Measurements from ENCODE around the gene MAP3K6. TPM values are rescaled to one million over a fixed set of nuclear protein-coding genes. Genes with fewer than 3 reads are reported as not detected.

MAP3K6 gene
- total RNA-seq, 1 experiment from 2014 or later, result 25.1 TPM

GRCh38 chr1:27350663-27351540 is 15.9 kb downstream of the MAP3K6 start:
- Histone ChIP-seq H3K9me2 (ENCODE audit: insufficient read depth) (no peaks in the 10 kb centered on the region), H4K20me1 (ENCODE audit: insufficient read depth) (no peaks in the 10 kb centered on the region), H3F3A (ENCODE audit: insufficient read depth, low read depth) (no peaks in the 10 kb centered on the region), H3K36me3 (ENCODE audit: low read depth) (no peaks in the 10 kb centered on the region), H3K27me3 (ENCODE audit: insufficient read depth, low read depth) (no peaks in the 10 kb centered on the region), H3K4me1 (replicated peaks; ENCODE audit: insufficient read depth) (0 out of 2 replicates have a peak, but pooled peaks cover 4% of the 10 kb centered on the region), H3K9me3 (ENCODE audit: insufficient read depth, low read depth) (no peaks in the 10 kb centered on the region), H3K27ac (no peak overlapping the region), H3K4me2 (no peak overlapping the region), H3K79me2 (ENCODE audit: low read depth) (no peaks in the 10 kb centered on the region), H2AFZ (no peak overlapping the region), H3K4me3 (no peak overlapping the region)
- no TSS peak for BruUV-seq (replicated peaks)
- ChIA-PET CTCF (no interaction called here), POLR2A (ENCODE audit: unreplicated experiment) (no interaction called here)
- intact Hi-C loops (cut with micrococcal nuclease; ENCODE audit: unreplicated experiment), result no loop called here
- DNase-seq, result no peak
- no peak for TF ChIP-seq CTCF (conservative IDR thresholded peaks at IDR 0.05)
- TF ChIP-seq EZH2 (IDR thresholded peaks at IDR 0.05; ENCODE audit: low read depth), result no peak

DNA sequence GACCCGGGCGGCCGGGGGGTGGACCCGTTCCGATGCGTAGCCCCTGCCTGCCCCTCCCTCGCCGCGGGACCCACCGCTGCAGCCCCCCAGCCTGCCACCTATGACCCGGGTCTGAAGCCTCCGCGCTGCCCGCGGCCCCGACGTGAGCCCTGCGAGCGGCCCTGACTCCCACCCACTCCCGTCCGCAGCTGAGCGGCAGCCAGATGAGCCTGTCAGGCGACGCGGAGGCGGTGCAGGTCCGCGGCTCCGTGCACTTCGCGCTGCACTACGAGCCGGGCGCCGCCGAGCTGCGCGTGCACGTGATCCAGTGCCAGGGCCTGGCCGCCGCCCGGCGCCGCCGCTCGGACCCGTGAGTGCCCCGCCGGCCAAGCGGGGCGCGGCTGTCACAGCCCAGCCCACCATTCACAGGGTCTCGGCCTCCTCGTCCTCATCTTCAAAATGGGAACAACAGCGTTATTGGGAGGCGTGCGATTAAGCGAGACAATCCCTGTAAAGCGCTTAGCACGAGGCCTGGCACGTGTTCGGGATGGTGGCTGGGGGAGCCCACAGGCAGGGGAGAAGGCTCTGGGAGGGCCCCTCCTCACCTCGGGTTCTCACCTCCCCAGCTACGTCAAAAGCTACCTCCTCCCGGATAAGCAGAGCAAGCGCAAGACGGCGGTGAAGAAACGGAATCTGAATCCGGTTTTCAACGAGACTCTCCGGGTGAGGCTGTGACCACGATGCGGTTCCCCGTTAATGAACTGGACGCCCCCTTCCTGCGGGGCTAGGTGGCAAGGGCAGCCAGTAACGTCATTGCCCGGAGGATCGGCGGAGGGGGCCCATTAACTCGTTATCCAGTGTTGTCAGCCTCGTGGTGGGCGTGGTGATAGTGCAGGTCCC is 16.7 kb downstream of the MAP3K6 start:
- Histone ChIP-seq H3K9me2 (ENCODE audit: insufficient read depth) (no peaks in the 10 kb centered on the region), H3K4me3 (no peak overlapping the region), H3K79me2 (ENCODE audit: low read depth) (no peaks in the 10 kb centered on the region), H3K4me2 (no peak overlapping the region), H3K4me1 (replicated peaks; ENCODE audit: insufficient read depth) (0 out of 2 replicates have a peak, but pooled peaks cover 4% of the 10 kb centered on the region), H4K20me1 (ENCODE audit: insufficient read depth) (no peaks in the 10 kb centered on the region), H3K9me3 (ENCODE audit: insufficient read depth, low read depth) (no peaks in the 10 kb centered on the region), H3K27me3 (ENCODE audit: insufficient read depth, low read depth) (no peaks in the 10 kb centered on the region), H2AFZ (no peak overlapping the region), H3K36me3 (ENCODE audit: low read depth) (no peaks in the 10 kb centered on the region), H3K27ac (no peak overlapping the region), H3F3A (ENCODE audit: insufficient read depth, low read depth) (no peaks in the 10 kb centered on the region)
- CTCF ChIA-PET, result no interaction called here
- BruUV-seq (replicated peaks), result no TSS peak
- no peak for DNase-seq
- intact Hi-C loops (cut with micrococcal nuclease; ENCODE audit: unreplicated experiment), result no loop called here
- TF ChIP-seq CTCF (conservative IDR thresholded peaks at IDR 0.05) (no peak), EZH2 (IDR thresholded peaks at IDR 0.05; ENCODE audit: low read depth) (no peak)
- POLR2A ChIA-PET (ENCODE audit: unreplicated experiment), result no interaction called here

DNA sequence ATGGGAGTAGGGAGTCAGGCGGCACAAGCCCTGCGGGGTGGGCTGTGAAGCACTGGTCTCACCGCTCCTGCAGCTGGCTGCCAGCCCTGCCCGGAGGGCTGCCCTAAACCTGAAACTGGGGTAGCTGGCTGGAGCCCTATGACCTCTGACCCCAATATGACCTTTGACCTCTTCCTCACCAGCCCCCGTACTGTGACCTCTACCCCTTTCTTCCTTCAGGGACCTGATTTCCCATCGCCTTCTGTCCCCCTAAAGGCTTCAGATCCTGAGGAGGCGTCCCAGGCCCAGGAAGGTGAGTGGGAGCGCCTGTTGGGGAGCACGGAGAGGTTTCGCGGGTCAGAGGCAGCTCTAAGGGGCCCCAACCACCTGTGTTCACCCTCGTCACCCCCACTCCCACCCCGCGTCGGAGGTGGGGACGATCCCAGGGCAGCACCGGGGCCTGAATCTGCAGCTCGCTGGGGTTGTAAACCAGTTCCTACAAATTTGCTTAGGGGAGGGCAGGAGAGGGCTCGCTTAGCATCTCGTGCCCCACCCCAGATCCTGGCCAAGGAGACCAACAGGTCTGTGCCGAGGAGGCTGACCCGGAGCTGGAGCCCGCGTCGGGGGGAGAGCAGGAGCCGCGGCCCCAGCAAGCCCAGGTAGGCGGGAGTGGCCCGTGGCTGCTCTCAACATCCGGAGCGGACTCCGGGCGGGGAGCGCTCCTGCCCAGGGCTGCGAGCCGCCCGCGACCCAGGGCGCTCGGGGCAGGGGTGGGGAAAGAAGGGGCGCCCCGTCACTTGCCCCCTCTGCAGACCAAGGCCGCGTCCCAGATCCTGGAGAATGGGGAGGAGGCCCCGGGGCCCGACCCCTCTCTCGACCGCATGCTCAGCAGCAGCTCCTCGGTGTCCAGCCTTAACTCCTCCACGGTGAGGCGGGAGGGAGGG is 17.6 kb downstream of the MAP3K6 start:
- H3K9me3 ChIP-seq (ENCODE audit: insufficient read depth, low read depth), result no peaks in the 10 kb centered on the region
- H3K4me2 ChIP-seq, result peak overlapping the region; percentile 16; the same call in 1 of the 2 replicates
- 0 out of 2 replicates have a peak, but pooled peaks cover 4% of the 10 kb centered on the region for H3K4me1 ChIP-seq (replicated peaks; ENCODE audit: insufficient read depth)
- no peaks in the 10 kb centered on the region for H3K27me3 ChIP-seq (ENCODE audit: insufficient read depth, low read depth)
- H3K4me3 ChIP-seq, result no peak overlapping the region
- H3F3A ChIP-seq (ENCODE audit: insufficient read depth, low read depth), result no peaks in the 10 kb centered on the region
- ChIA-PET CTCF (no interaction called here), POLR2A (ENCODE audit: unreplicated experiment) (no interaction called here)
- H4K20me1 ChIP-seq (ENCODE audit: insufficient read depth), result no peaks in the 10 kb centered on the region
- H3K9me2 ChIP-seq (ENCODE audit: insufficient read depth), result no peaks in the 10 kb centered on the region
- intact Hi-C loops (cut with micrococcal nuclease; ENCODE audit: unreplicated experiment), result no loop called here
- H3K27ac ChIP-seq, result no peak overlapping the region
- TF ChIP-seq CTCF (conservative IDR thresholded peaks at IDR 0.05) (no peak), EZH2 (IDR thresholded peaks at IDR 0.05; ENCODE audit: low read depth) (no peak)
- no peak overlapping the region for H2AFZ ChIP-seq
- BruUV-seq (replicated peaks), result no TSS peak
- H3K36me3 ChIP-seq (ENCODE audit: low read depth), result no peaks in the 10 kb centered on the region
- no peaks in the 10 kb centered on the region for H3K79me2 ChIP-seq (ENCODE audit: low read depth)
- peak; percentile 41 to 50 for DNase-seq

All from PC-9 (cell line).